NCI-H2171 (cell line): ENCODE data around the gene C11orf16.
A peak's percentile ranks its signal among the peaks of the same experiment; 100 is the strongest.
"Not testable (repeated sequence)": the region's sequence is repeated elsewhere in the genome, so short reads cannot be mapped to it uniquely, and the experiment has no call there.

Source experiments
- DNase-seq: peaks from one replicate; lab custom pipeline; 2025; lab: John Stamatoyannopoulos, UW

Gene C11orf16

GRCh38 chr11:8886322-8886721, 46.4 kb downstream of the C11orf16 start:
- DNase-seq: no peak

DNA sequence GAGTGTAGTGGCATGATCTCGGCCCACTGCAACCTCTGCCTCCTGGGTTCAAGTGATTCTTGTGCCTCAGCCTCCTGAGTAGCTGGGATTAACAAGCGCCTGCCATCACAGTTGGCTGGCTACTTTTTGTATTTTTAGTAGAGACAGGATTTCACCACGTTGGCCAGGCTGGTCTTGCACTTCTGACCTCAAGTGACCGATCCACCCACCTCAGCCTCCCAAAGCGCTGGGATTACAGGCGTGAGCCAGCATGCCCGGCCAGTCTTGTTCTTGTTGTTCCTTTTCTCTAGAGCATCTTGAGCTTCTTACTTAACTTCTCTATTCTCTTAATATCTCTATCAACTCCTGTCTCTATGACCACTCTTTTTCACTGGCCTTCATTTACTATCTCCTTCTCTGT, 51.2 kb downstream of the C11orf16 start:
- DNase-seq: not testable (repeated sequence)

DNA sequence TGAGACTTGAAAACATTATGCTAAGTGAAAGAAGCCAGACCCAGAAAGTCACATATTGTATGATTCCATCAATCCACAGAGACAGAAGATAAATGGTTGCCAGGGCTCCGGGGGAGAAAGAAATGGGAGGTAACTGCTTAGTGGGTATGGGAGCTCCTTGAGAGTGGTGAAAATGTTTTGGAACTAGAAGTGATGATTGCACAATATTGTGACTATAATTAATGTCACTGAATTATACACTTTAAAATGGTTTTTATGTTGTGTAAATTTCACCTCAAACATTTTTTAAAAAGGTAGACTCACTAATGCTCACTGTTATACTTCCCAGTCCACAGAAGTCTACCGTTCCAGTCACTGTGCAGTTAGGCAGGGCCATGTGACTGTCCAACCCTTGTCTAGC, 54.0 kb downstream of the C11orf16 start:
- no peak for DNase-seq

GRCh38 chr11:8873741-8874405, 58.9 kb downstream of the C11orf16 start:
- DNase-seq: no peak

DNA sequence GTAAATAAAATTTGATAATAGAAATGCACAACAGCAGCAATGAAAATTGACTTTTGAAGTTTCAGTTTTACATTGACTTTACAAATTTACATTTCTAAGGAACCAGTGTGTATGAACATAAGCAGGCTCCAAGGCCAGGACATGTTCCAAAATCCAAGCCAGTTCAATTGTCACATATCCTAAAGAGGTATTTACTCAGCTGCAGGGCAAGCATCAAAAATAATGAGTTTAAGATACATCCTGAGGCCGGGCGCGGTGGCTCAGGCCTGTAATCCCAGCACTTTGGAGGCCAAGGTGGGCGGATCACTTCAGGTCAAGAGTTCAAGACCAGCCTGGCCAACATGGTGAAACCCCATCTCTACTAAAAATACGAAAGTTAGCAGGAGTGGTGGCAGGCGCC, 60.8 kb downstream of the C11orf16 start:
- DNase-seq: no peak

DNA sequence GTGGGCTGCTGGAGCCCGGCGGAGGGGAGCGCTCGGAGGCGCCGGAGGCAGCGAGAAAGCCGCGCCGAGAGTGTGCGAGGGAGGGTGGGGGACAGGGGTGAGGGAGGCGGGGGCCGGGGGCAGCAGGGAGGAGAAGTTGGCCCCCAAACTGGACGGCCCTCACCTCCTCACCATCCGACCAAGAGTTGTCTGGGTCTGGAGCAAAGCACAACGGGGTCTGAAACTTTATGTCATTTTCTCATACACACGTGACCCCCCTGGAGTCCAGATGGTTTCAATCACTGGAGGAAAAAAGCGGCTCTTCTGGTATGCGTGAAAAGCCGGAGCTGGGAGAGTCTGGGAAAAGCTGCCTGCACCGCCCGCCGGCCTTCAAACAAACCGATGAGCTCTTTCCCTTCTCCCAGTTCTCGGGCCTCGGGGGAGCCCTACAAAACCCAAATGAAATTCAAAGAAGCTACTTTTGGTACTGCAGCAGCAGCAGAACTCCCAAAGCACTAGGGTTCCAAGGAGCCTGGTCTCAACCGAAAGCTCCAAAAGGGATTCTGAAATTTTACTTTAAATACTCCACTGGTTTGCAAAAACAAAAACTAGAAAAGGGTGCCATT, 61.5 kb downstream of the C11orf16 start:
- peak; percentile 70 for DNase-seq

- peak; percentile 52 for DNase-seq
These were observed 62.2 kb downstream of the C11orf16 start for GRCh38 chr11:8870411-8871170.
